Measurements from ENCODE around the gene VAMP5. TPM values are rescaled to one million over a fixed set of nuclear protein-coding genes. Genes with fewer than 3 reads are reported as not detected.
"Not testable (repeated sequence)": the region's sequence is repeated elsewhere in the genome, so short reads cannot be mapped to it uniquely, and the experiment has no call there.

Gene VAMP5
- total RNA-seq, 2 donors from 2014 or later: 36.8 to 51.2 TPM

DNA sequence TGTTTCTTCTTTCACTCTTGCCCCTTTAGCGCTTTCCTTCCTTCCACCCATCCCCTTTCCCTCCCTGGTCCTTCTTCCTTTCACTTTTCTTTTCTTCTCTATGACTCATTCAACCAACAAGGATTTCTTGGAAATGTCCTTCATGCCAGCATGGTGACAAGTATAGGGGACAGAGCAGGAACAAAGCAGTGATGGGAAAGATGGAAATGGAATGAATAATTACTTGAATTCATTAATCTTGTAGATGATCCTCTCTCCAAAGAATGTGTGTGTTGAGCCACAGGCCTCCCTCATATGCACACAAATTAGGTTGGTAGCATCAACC is 1.5 kb downstream of the VAMP5 start:
- Mint-ChIP-seq H3K4me1 (peaks cover 29% of the 10 kb centered on the region), H3K27me3 (no peaks in the 10 kb centered on the region), H3K4me3 (peak overlapping the region; percentile 82), H3K27ac (peak overlapping the region; percentile 87), H3K9me3 (no peaks in the 10 kb centered on the region), H3K36me3 (ENCODE audit: low read depth) (peaks cover 24% of the 10 kb centered on the region)
- ATAC-seq (replicated peaks): no peak

DNA sequence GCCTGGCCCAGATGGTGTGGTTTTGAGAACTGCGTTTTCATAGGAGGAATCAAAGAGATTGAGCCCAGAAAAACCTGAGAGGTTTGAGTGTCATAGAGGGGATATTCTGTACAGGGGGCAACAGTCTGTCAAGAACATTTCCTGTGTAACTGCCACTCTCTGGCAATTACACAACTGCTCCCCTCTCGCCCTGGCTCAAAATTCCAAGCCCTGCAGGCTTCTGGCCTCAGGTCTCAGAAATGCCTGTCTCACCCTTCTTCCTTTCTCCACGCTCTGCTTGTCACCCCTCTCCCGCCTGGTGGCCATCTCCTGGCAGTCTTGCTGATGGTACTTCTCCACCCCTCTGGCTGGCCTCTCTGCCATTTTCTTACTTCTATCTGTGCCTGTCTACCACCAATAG is 4.0 kb downstream of the VAMP5 start:
- Mint-ChIP-seq H3K4me1 (peaks cover 29% of the 10 kb centered on the region), H3K27ac (peak overlapping the region; percentile 11), H3K36me3 (ENCODE audit: low read depth) (peaks cover 8% of the 10 kb centered on the region), H3K4me3 (no peak overlapping the region), H3K27me3 (no peaks in the 10 kb centered on the region), H3K9me3 (no peaks in the 10 kb centered on the region)
- ATAC-seq (replicated peaks): no peak

DNA sequence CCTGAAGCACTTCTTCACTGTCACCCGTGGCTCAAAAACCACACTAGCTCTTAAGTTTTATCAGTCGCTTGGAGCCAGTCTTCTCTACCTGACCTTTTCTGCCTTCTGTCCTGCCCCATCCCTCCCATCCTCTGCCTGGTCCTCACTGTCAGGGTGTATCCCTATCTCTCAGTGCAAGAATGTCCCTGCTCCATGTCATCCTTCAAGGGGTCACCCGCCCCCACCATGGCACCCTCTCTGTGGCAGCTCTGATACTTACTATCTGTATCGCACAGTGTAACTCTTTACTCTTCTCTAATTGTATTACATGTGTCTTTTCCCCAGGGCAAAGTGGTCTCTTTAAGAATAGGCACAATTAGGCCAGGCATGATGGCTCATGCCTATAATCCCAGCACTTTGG is 4.4 kb downstream of the VAMP5 start:
- Mint-ChIP-seq H3K27me3 (no peaks in the 10 kb centered on the region), H3K4me1 (peaks cover 24% of the 10 kb centered on the region), H3K27ac (peak overlapping the region; percentile 11), H3K9me3 (no peaks in the 10 kb centered on the region), H3K36me3 (ENCODE audit: low read depth) (peaks cover 4% of the 10 kb centered on the region), H3K4me3 (no peak overlapping the region)
- no peak for ATAC-seq (replicated peaks)

DNA sequence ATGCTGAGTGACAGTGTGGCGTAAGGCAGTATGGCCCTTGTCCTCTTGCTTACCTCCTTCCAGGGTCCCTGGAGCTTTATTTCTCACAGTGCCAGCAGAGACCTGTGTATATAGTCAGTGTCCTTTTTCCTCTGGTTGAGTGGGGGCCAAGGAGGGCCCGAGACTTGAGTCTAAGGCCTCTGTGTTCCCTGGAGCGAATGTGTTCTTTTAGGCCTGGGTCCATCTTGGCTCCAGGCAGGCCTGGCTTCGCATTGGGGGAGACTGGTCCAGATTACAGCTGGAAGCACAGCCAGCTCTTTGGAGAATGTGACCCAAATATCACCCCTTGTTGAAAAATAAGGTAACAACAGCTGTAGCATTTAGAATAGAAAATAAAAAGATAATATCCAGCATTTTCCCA is 5.0 kb downstream of the VAMP5 start:
- H3K27me3 Mint-ChIP-seq: no peaks in the 10 kb centered on the region
- no peak for ATAC-seq (replicated peaks)
- no peak overlapping the region for H3K4me3 Mint-ChIP-seq
- H3K4me1 Mint-ChIP-seq: peaks cover 23% of the 10 kb centered on the region
- peak overlapping the region; percentile 11 for H3K27ac Mint-ChIP-seq
- no peaks in the 10 kb centered on the region for H3K9me3 Mint-ChIP-seq
- no peaks in the 10 kb centered on the region for H3K36me3 Mint-ChIP-seq (ENCODE audit: low read depth)

DNA sequence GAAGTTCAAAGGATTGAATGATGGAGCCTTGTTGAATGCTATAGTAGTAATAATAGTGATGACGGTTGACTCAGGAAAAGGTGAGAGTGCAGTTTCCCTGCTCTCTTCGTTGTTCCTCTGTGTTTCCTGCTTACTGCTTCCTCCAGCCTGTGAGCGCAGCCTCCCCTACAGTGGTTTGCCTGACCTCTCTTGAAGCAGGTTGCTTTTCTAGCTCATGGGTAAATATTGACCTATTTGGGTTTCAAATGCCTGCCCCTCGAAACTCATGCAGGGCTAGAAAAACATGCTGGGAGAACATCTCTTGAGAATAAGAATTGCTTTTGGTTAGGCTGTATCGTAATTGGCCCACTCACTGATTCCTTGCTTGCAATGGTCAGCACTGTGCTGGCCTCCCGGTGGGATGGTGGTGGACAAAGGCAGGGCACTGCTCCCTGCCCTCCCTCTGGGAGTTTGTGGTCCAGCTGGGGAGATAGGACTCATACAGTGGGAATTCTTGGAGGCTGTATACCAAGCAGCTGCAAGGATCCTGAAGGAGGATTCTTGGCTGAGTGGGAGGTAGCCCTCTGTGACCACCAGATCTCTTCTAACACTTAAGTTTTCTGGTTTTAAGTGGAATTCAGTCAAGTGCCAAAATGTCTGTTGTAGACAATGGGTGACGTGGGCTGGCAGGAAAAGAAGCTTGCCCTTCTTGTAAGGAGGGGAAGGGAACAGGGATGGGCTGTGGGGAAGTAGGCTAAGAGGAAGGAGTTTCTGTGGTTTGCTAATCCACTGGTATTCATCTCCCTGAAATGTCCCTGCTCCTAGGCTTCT is 6.0 kb downstream of the VAMP5 start:
- Mint-ChIP-seq H3K4me1 (peaks cover 22% of the 10 kb centered on the region), H3K4me3 (no peak overlapping the region), H3K9me3 (no peaks in the 10 kb centered on the region), H3K36me3 (ENCODE audit: low read depth) (peaks cover 7% of the 10 kb centered on the region), H3K27me3 (no peaks in the 10 kb centered on the region), H3K27ac (peak overlapping the region; percentile 32)
- ATAC-seq (replicated peaks): no peak

DNA sequence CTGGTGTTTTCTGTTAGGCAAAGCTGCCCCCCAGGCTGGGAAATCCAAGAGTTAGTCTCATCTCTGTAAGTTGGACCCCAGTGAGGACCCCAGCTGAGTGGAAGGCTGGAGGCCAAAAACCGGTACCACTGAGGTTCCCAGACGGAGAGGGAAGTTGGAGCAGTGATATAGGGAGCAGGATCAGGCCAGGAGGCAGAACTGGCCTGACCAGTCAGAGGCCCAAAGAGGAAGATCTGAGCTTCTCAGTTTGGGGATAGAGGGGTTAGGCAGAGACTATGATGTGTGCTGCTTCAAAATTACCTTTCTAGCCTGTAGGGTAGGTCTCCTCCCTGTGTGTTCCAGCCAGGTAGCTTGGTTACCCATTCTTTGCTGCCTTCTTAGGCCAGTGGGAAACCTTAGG is 6.7 kb downstream of the VAMP5 start:
- ATAC-seq (replicated peaks): no peak
- Mint-ChIP-seq H3K27ac (peak overlapping the region; percentile 32), H3K4me3 (no peak overlapping the region), H3K27me3 (no peaks in the 10 kb centered on the region), H3K9me3 (no peaks in the 10 kb centered on the region), H3K4me1 (peaks cover 20% of the 10 kb centered on the region), H3K36me3 (ENCODE audit: low read depth) (peaks cover 15% of the 10 kb centered on the region)

DNA sequence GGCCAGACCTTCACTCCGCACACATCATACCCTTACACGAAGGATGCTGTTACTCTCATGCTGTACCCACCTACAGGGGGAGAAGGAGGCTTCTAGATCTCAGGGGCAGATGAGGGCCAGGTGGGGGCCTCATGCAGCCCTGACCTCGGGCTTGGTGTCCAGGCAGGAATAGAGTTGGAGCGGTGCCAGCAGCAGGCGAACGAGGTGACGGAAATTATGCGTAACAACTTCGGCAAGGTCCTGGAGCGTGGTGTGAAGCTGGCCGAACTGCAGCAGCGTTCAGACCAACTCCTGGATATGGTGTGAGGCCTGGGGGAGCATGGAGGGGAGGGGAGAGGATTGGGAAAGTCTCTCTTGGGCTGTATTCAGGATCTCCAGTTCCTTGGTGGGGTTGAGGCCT is 7.3 kb downstream of the VAMP5 start:
- no peak overlapping the region for H3K4me3 Mint-ChIP-seq
- H3K27me3 Mint-ChIP-seq: no peaks in the 10 kb centered on the region
- no peak overlapping the region for H3K27ac Mint-ChIP-seq
- H3K9me3 Mint-ChIP-seq: no peaks in the 10 kb centered on the region
- no peak for ATAC-seq (replicated peaks)
- H3K36me3 Mint-ChIP-seq (ENCODE audit: low read depth): peaks cover 18% of the 10 kb centered on the region
- H3K4me1 Mint-ChIP-seq: peaks cover 20% of the 10 kb centered on the region

DNA sequence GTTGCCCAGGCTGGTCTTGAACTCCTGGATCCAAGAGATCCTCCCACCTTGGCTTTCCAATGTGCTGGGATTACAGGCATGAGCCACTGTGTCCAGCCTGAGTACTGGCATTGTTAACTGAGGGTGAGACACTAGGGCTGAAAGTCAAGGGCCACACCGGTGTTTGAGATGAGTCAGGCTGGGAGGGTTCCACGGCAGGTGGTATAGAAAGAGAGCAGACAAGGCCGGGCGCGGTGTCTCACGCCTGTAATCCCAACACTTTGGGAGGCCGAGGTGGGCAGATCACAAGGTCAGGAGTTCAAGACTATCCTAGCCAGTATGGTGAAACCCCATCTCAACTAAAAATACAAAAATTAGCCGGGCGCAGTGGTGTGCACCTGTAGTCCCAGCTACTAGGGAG is 8.1 kb downstream of the VAMP5 start:
- not testable (repeated sequence) for H3K4me3 Mint-ChIP-seq; H3K27me3 Mint-ChIP-seq; ATAC-seq (replicated peaks); H3K27ac Mint-ChIP-seq; H3K9me3 Mint-ChIP-seq
- H3K4me1 Mint-ChIP-seq: peaks cover 20% of the 10 kb centered on the region
- H3K36me3 Mint-ChIP-seq (ENCODE audit: low read depth): peaks cover 26% of the 10 kb centered on the region

DNA sequence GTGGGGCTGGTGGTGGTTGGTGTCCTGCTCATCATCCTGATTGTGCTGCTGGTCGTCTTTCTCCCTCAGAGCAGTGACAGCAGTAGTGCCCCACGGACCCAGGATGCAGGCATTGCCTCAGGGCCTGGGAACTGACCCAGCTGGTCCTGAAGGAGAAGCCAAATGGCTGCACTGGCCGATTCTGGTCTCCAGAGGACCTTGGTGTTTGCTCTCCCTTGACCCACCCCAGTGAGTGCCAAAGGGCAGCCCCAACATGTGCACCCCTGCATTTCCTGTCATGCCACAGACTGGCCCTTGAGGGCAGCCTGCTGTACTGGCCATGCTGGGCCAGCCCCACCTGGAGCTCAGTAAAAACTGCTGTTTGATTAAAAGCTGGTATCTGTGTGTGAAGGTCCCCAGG is 8.8 kb downstream of the VAMP5 start:
- no peaks in the 10 kb centered on the region for H3K9me3 Mint-ChIP-seq
- H3K4me1 Mint-ChIP-seq: peaks cover 15% of the 10 kb centered on the region
- ATAC-seq (replicated peaks): no peak
- no peaks in the 10 kb centered on the region for H3K27me3 Mint-ChIP-seq
- no peak overlapping the region for H3K4me3 Mint-ChIP-seq
- no peak overlapping the region for H3K27ac Mint-ChIP-seq
- peaks cover 33% of the 10 kb centered on the region for H3K36me3 Mint-ChIP-seq (ENCODE audit: low read depth)

DNA sequence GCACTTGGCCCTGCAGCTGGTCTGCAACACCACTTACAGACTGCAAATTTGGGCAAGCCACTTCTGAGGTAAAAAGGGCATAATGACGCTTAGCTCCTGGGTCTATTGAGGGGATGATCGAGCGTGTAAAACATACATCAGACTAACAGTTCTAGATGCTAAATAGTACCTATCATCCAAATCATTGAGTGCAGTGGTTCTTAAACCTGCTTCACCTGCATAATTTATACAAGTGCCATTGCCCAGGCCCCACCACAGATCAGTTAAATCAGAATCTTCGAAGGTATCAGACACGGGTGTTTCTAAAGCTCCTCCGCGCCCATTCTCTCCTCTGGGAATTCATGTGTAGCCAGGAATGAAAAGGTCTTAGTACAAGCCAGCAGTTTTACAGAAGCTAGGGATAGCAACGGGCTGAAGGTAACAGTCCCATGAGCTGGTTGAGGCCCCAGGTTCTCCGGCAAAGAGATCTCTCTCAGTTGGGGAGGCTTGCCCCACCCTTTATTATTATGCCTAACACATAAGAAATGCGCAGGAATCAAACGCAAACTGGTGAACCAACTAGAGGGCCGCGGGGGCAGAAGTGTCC is 10.6 kb downstream of the VAMP5 start:
- Mint-ChIP-seq H3K4me1 (peaks cover 15% of the 10 kb centered on the region), H3K27me3 (no peaks in the 10 kb centered on the region), H3K9me3 (no peaks in the 10 kb centered on the region), H3K36me3 (ENCODE audit: low read depth) (peaks cover 45% of the 10 kb centered on the region), H3K4me3 (peak overlapping the region; percentile 100), H3K27ac (peak overlapping the region; percentile 100)
- no peak for ATAC-seq (replicated peaks)

DNA sequence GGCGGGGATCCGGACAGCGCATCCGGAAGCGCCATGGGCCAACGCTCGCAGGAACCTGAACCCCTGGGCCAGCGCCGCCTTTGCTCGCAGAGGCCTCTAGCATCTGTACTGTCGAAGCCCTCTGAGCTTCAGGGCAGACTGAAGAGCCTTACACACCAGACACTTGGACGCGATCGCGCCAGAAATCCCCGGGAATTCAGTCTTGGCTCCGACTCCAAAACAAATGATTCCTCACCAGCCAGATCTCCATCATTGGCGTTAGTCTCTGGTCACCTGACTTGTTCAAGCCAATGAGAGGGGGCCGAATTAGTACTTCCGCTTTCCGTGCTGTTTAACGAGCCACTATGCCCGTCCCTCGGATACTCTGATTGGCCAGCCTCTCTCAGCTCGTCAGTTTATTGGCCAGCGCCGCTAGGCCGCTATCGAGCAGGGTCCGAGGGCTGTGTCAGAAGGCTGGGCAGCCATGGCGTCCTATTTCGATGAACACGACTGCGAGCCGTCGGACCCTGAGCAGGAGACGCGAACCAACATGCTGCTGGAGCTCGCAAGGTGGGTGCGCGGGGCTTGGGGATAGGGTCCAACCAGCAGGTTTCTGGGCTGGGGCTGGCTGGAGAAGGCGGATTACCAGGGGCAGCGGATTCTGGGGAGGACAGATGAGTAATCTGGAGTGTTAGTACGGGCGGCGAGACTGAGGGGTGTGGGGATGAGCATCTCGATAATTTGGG is 11.2 kb downstream of the VAMP5 start, which contains the start of gene RNF181:
Gene RNF181, plus strand, starts transcription at position 445 of the 725 bp plus-strand sequence. Its CDS starts 19 bp downstream, at position 464.
- Mint-ChIP-seq H3K27ac (peak within 1 kb of the TSS; percentile 100), H3K4me1 (peaks cover 15% of the 10 kb centered on the region), H3K4me3 (peak within 1 kb of the TSS; percentile 100), H3K27me3 (no peaks in the 10 kb centered on the region), H3K36me3 (ENCODE audit: low read depth) (peaks cover 45% of the 10 kb centered on the region), H3K9me3 (no peaks in the 10 kb centered on the region)
- peak; percentile 99 for ATAC-seq (replicated peaks)

DNA sequence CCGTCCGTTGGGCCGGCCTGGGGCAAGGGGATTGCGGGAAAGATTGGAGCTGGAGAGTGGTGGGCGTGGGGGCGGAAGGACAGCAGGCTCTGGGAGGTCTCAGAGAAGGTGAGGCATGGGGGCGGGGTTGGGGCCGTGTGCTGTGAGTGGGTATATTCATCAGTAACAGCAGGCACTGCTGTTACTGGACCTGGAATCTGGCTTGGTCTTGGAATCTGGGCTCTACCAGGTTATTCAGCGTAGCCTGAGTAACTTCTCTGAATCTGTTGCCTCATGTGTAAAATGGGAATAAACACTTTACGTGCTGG is 11.7 kb downstream of the VAMP5 start:
- Mint-ChIP-seq H3K4me1 (peaks cover 15% of the 10 kb centered on the region), H3K27ac (peak overlapping the region; percentile 100), H3K9me3 (no peaks in the 10 kb centered on the region), H3K27me3 (no peaks in the 10 kb centered on the region), H3K36me3 (ENCODE audit: low read depth) (peaks cover 45% of the 10 kb centered on the region), H3K4me3 (peak overlapping the region; percentile 100)
- no peak for ATAC-seq (replicated peaks)

DNA sequence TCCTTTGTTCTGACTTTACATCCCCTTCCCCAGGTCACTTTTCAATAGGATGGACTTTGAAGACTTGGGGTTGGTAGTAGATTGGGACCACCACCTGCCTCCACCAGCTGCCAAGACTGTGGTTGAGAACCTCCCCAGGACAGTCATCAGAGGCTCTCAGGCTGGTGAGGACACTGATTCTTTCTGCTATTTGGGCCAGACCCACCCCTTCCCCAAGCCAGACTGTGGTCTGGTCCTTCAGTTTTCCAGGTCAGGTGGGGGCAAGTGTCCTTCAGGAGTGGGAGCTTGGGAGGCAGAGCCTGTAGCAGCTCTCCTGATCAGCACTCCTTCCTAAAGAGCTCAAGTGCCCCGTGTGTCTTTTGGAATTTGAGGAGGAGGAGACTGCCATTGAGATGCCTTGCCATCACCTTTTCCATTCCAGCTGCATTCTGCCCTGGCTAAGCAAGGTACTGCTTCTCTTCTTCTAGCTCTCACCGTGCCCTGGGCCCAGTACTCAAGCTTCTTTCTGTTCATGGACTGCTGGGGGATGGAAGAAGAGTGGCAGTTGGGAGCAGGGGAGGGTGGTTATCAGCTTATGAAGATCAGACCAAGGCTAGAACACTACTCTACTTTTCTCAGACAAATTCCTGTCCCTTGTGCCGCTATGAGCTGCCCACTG is 12.4 kb downstream of the VAMP5 start:
- ATAC-seq (replicated peaks): no peak

DNA sequence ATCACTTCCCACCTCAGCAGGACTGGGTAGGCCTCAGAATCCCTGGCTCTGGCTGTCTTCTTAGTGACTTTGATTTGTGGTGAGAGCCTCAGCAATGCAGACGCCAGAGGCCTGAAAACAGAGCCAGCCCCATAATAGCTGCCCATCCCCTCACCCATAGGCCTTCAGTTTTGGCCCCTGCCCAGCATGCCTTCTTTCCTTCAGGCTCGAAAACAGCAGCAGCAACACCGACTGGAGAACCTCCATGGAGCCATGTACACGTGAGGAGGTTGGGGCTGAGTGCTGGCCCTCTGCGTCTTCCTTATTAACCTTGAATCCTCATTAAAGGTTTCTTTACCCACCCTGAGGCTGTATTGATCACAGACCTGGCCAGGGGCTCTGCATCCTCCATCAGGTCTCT is 13.0 kb downstream of the VAMP5 start:
- peak overlapping the region; percentile 100 for H3K4me3 Mint-ChIP-seq
- H3K27ac Mint-ChIP-seq: no peak overlapping the region

More for the DNA sequence above, 12.4 kb downstream of the VAMP5 start:
- no peaks in the 10 kb centered on the region for H3K9me3 Mint-ChIP-seq
- peaks cover 15% of the 10 kb centered on the region for H3K4me1 Mint-ChIP-seq
- peak overlapping the region; percentile 100 for H3K27ac Mint-ChIP-seq
- H3K27me3 Mint-ChIP-seq: no peaks in the 10 kb centered on the region
- H3K4me3 Mint-ChIP-seq: peak overlapping the region; percentile 100
- H3K36me3 Mint-ChIP-seq (ENCODE audit: low read depth): peaks cover 45% of the 10 kb centered on the region

More for the DNA sequence above, 13.0 kb downstream of the VAMP5 start:
- Mint-ChIP-seq H3K9me3 (no peaks in the 10 kb centered on the region), H3K27me3 (no peaks in the 10 kb centered on the region), H3K36me3 (ENCODE audit: low read depth) (peaks cover 45% of the 10 kb centered on the region), H3K4me1 (peaks cover 15% of the 10 kb centered on the region)
- no peak for ATAC-seq (replicated peaks)

Data from activated T-helper 17 cell treated with anti-CD3 and anti-CD28 coated beads, Interleukin-2, amount 50 U/mL, for 72 hours (primary cell).